ENCODE measurements around the gene MPPED1. TPM values are rescaled to one million over a fixed set of nuclear protein-coding genes. Genes with fewer than 3 reads are reported as not detected.

Gene MPPED1
- total RNA-seq, 4 donors from 2014 or later = 0.23 to 0.99 (median 0.80) TPM; not detected in 1

- TF ChIP-seq POLR2AphosphoS5 (IDR thresholded peaks at IDR 0.05) (no peak), CTCF (IDR thresholded peaks at IDR 0.05) (peak in 1 of 2 donors; percentile 1)
- Histone ChIP-seq H3K27me3 (peaks cover 20% of the 10 kb centered on the region), H3K9me3 (no peaks in the 10 kb centered on the region), H3K27ac (no peak overlapping the region), H3K36me3 (no peaks in the 10 kb centered on the region), H3K4me3 (no peak overlapping the region), H3K4me1 (no peaks in the 10 kb centered on the region)
- WGBS = 93% methylated on average over 1 of the region's 1 CpG
- DNase-seq (ENCODE audit: low spot score in 2 of 2) = no peak
These were observed 79.9 kb downstream of the MPPED1 start for GRCh38 chr22:43491737-43492136.

GRCh38 chr22:43493297-43493696 is 81.5 kb downstream of the MPPED1 start:
- DNase-seq (ENCODE audit: low spot score in 2 of 2) = no peak
- Histone ChIP-seq H3K27me3 (peaks cover 11% of the 10 kb centered on the region), H3K36me3 (no peaks in the 10 kb centered on the region), H3K9me3 (no peaks in the 10 kb centered on the region), H3K4me3 (no peak overlapping the region), H3K27ac (no peak overlapping the region), H3K4me1 (no peaks in the 10 kb centered on the region)
- TF ChIP-seq POLR2AphosphoS5 (IDR thresholded peaks at IDR 0.05) = no peak
- no peak for TF ChIP-seq EP300 (IDR thresholded peaks at IDR 0.05)
- TF ChIP-seq CTCF (IDR thresholded peaks at IDR 0.05) = no peak
- no peak for TF ChIP-seq POLR2A (IDR thresholded peaks at IDR 0.05)
- WGBS = 67% methylated on average over 4 of the region's 5 CpGs

- Histone ChIP-seq H3K9me3 (no peaks in the 10 kb centered on the region), H3K36me3 (no peaks in the 10 kb centered on the region), H3K4me1 (no peaks in the 10 kb centered on the region), H3K4me3 (no peak overlapping the region), H3K27me3 (peaks cover 6% of the 10 kb centered on the region), H3K27ac (no peak overlapping the region)
- WGBS = 98% methylated on average over 16 of the region's 16 CpGs
- TF ChIP-seq POLR2AphosphoS5 (IDR thresholded peaks at IDR 0.05) (no peak), EP300 (IDR thresholded peaks at IDR 0.05) (no peak), CTCF (IDR thresholded peaks at IDR 0.05) (no peak), POLR2A (IDR thresholded peaks at IDR 0.05) (no peak)
- no peak for DNase-seq (ENCODE audit: low spot score in 2 of 2)
These were observed 86.4 kb downstream of the MPPED1 start for GRCh38 chr22:43497956-43498855.

DNA sequence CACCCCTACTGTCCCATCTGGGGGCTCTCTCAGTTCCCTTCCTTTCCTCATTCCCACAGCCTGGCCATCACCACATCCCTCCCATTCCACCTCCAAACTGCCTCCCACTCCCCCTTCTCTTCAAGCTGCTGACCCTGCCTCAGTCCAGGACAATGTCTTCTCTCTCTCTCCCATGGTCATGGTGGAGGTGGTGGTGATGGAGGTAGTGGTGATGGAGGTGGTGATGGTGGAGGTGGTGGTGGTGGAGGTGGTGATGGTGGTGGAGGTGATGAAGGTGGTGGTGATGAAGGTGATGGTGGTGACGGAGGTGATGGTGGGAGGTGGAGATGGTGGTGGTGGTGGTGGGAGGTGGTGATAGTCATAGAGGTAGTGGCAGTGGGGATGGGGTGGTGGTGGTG is 87.0 kb downstream of the MPPED1 start:
- Histone ChIP-seq H3K4me1 (no peaks in the 10 kb centered on the region), H3K9me3 (no peaks in the 10 kb centered on the region), H3K27ac (no peak overlapping the region), H3K36me3 (no peaks in the 10 kb centered on the region), H3K27me3 (peaks cover 6% of the 10 kb centered on the region), H3K4me3 (no peak overlapping the region)
- TF ChIP-seq POLR2AphosphoS5 (IDR thresholded peaks at IDR 0.05) (no peak), CTCF (IDR thresholded peaks at IDR 0.05) (no peak), POLR2A (IDR thresholded peaks at IDR 0.05) (no peak), EP300 (IDR thresholded peaks at IDR 0.05) (no peak)
- DNase-seq (ENCODE audit: low spot score in 2 of 2) = no peak
- 92% methylated on average over 1 of the region's 1 CpG for WGBS

All from suprapubic skin (tissue), 4 donors.